A673 (cell line): ENCODE measurements around the gene DENND1A. TPM values are rescaled to one million over a fixed set of nuclear protein-coding genes. Genes with fewer than 3 reads are reported as not detected.

ENCODE experiments used
- BruUV-seq: library from RNA; stranded (reverse); fragments of 400-500 nt; replicated peaks from 2 replicates; lab custom pipeline; 2021; lab: Mats Ljungman, UMichigan
- CTCF ChIA-PET: fragments of 300-600 bp; sonication (Branson Sonifier 250); formaldehyde crosslinking; loops from one replicate; lab custom pipeline; 2022; ENCODE audit warnings: antibody characterized with exemption; lab: Charles Lee
- POLR2A ChIA-PET: fragments of 300-600 bp; sonication (Branson Sonifier 250); formaldehyde crosslinking; loops from one replicate; lab custom pipeline; 2022; ENCODE audit warnings: antibody characterized with exemption; ENCODE audit not compliant: low non-redundant PET; lab: Charles Lee
- DNase-seq: peaks from one replicate; pipeline ENCODE4 v3.0.0-alpha.2; 2015; ENCODE audit warnings: low spot score
- H3K27ac ChIP-seq: fragments of 200-600 bp; sonication (generic); 2 replicates; pipeline ENCODE4 v1.5.1; 2016; ENCODE audit warnings: mixed run types, low read depth, mild to moderate bottlenecking, mixed read lengths, antibody characterized with exemption, low read length; ENCODE audit not compliant: poor library complexity, severe bottlenecking
- H3K27me3 ChIP-seq: fragments of 200-600 bp; sonication (generic); replicated peaks from 2 replicates; pipeline ENCODE4 v1.6.1; 2017; ENCODE audit warnings: mixed run types, low read depth, mild to moderate bottlenecking, mixed read lengths, antibody characterized with exemption, low read length; ENCODE audit not compliant: insufficient read depth, poor library complexity
- H3K36me3 ChIP-seq: fragments of 200-600 bp; sonication (generic); 2 replicates; pipeline ENCODE4 v1.6.1; 2016; ENCODE audit warnings: mixed run types, mild to moderate bottlenecking, mixed read lengths, antibody characterized with exemption, low read length; ENCODE audit not compliant: insufficient read depth, poor library complexity, severe bottlenecking
- H3K4me1 ChIP-seq: fragments of 200-600 bp; sonication (generic); 2 replicates; pipeline ENCODE4 v1.6.1; 2017; ENCODE audit warnings: mixed run types, mild to moderate bottlenecking, mixed read lengths, antibody characterized with exemption, low read length; ENCODE audit not compliant: insufficient read depth, poor library complexity, severe bottlenecking
- H3K4me3 ChIP-seq: fragments of 200-600 bp; sonication (generic); 2 replicates; pipeline ENCODE4 v1.5.1; 2016; ENCODE audit warnings: low read depth, mixed run types, mild to moderate bottlenecking, mixed read lengths, low read length; ENCODE audit not compliant: poor library complexity, severe bottlenecking
- H3K9me3 ChIP-seq: fragments of 200-600 bp; sonication (generic); 2 replicates; pipeline ENCODE4 v1.6.1; 2016; ENCODE audit warnings: mixed run types, low read depth, mild to moderate bottlenecking, mixed read lengths, antibody characterized with exemption, low read length; ENCODE audit not compliant: poor library complexity, severe bottlenecking
- CTCF ChIP-seq: fragments of 300-800, 200-600 bp; sonication (generic); conservative IDR thresholded peaks from 2 replicates; pipeline ENCODE4 v1.5.1; 2017; ENCODE audit warnings: low read depth, mild to moderate bottlenecking, antibody characterized with exemption, low read length, moderate library complexity, mixed read lengths
- EZH2 ChIP-seq: fragments of 200-600 bp; sonication (generic); IDR thresholded peaks from 2 replicates; pipeline ENCODE4 v1.6.1; 2017; ENCODE audit warnings: borderline replicate concordance, low read depth, mild to moderate bottlenecking, mixed read lengths, antibody characterized with exemption, low read length; ENCODE audit not compliant: poor library complexity, severe bottlenecking
- intact Hi-C: fragments of 100-400 bp; cut with micrococcal nuclease; formaldehyde crosslinking; loops from one replicate; pipeline ENCODE4 v1.10.0; 2022; ENCODE audit not compliant: unreplicated experiment
- total RNA-seq: library from RNA; stranded (reverse); gene quantifications from 2 replicates; pipeline ENCODE4 v1.2.3, GENCODE V29; 2021

DENND1A gene
- total RNA-seq, 1 experiment from 2014 or later, result 12.0 TPM

- POLR2A ChIA-PET, result no interaction called here
- Histone ChIP-seq H3K36me3 (no peaks in the 10 kb centered on the region), H3K27me3 (no peaks in the 10 kb centered on the region), H3K4me1 (no peaks in the 10 kb centered on the region), H3K4me3 (no peak overlapping the region), H3K9me3 (no peaks in the 10 kb centered on the region), H3K27ac (no peak overlapping the region)
- no peak for TF ChIP-seq EZH2
- TF ChIP-seq CTCF, result no peak
- no TSS peak for BruUV-seq
- no peak for DNase-seq
- intact Hi-C loops, result no loop called here
- CTCF ChIA-PET, result no interaction called here
Observed at GRCh38 chr9:123716339-123716945, 213.5 kb downstream of the DENND1A start.

GRCh38 chr9:123715258-123715657, 214.7 kb downstream of the DENND1A start:
- TF ChIP-seq EZH2 (no peak), CTCF (no peak)
- no peaks in the 10 kb centered on the region for H3K36me3 ChIP-seq
- no peaks in the 10 kb centered on the region for H3K27me3 ChIP-seq
- POLR2A ChIA-PET, result no interaction called here
- no peaks in the 10 kb centered on the region for H3K4me1 ChIP-seq
- no peak overlapping the region for H3K27ac ChIP-seq
- no TSS peak for BruUV-seq
- CTCF ChIA-PET, result no interaction called here
- no peak for DNase-seq
- no peak overlapping the region for H3K4me3 ChIP-seq
- no peaks in the 10 kb centered on the region for H3K9me3 ChIP-seq
- intact Hi-C loops, result no loop called here

- H3K4me3 ChIP-seq, result no peak overlapping the region
- H3K36me3 ChIP-seq, result no peaks in the 10 kb centered on the region
- H3K9me3 ChIP-seq, result no peaks in the 10 kb centered on the region
- ChIA-PET CTCF (no interaction called here), POLR2A (no interaction called here)
- intact Hi-C loops, result no loop called here
- BruUV-seq, result no TSS peak
- no peak overlapping the region for H3K27ac ChIP-seq
- H3K27me3 ChIP-seq, result no peaks in the 10 kb centered on the region
- no peak for DNase-seq
- TF ChIP-seq CTCF (no peak), EZH2 (no peak)
- no peaks in the 10 kb centered on the region for H3K4me1 ChIP-seq
Observed at GRCh38 chr9:123713282-123713681, 216.6 kb downstream of the DENND1A start.
